Measurements from ENCODE around the gene SUPV3L1.
A peak's percentile ranks its signal among the peaks of the same experiment; 100 is the strongest.
"Not testable (repeated sequence)": the region's sequence is repeated elsewhere in the genome, so short reads cannot be mapped to it uniquely, and the experiment has no call there.

SUPV3L1 gene

DNA sequence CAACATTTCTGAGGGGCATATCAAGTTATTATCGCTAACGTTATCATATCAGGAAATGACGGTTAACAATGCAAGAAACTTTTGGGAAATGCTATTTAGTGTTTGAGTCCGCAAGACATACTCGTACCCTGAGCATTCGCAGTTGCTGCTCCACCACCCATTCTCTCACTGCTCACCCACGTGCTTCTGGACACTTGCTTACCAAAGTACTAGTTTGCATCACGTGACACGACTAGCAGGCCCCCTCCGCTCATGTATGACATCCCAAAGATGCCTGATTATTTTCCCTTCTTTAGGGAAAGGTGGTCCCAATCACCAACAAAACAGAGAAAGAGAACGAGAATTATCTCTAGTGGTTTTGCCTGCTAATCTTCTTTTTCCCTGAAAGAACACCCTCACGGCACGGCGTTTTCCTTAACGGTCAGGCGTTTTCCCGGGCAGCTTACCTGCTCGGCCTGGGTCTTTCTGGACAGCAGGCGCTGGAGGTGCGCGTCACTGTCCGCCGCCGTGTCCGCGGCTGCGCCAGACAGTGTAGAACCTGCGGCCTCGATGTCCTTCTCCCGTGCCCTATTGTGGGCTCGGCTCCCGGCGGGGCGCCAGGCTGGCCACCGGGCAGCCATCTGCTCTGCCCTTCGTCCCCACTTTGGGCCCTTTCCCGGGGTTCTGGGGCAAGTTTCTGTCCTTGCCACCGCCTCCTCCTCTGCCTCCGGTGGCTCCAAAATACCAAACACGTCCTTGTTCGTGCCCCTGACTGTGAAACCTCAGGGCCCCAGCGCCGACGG is at the start of gene SUPV3L1:
SUPV3L1 (plus strand) TSS at position 492 of the 782 bp plus-strand sequence; CDS start at position 550, 58 bp downstream.
- DNase-seq (ENCODE audit: low read depth) = peak; percentile 97

- no peak for DNase-seq (ENCODE audit: low read depth)
Observed at GRCh38 chr10:69130251-69130650, 49.8 kb upstream of the SUPV3L1 start.

- DNase-seq (ENCODE audit: low read depth) = no peak
Observed at GRCh38 chr10:69139961-69140360, 40.1 kb upstream of the SUPV3L1 start.

- DNase-seq (ENCODE audit: low read depth) = no peak
Observed at GRCh38 chr10:69141304-69141703, 38.7 kb upstream of the SUPV3L1 start.

DNA sequence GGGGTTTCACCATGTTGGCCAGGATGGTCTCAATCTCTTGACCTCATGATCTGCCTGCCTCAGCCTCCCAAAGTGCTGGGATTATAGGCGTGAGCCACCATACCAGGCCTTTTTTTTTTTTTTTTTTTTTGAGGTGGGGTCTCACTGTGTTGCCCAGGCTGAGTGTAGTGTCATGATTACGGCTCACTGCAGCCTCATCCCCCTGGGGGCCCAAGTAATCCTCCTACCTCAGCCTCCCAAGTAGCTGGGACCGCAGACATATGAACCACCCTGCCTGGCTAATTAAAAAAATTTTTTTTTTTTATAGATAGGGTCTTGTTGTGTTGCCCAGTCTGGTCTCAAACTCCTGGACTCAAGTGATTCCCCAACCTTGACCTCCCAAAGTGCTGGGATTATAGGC is 38.0 kb upstream of the SUPV3L1 start:
- DNase-seq (ENCODE audit: low read depth) = not testable (repeated sequence)

- DNase-seq (ENCODE audit: low read depth) = no peak
Observed at GRCh38 chr10:69142983-69143382, 37.1 kb upstream of the SUPV3L1 start.

DNA sequence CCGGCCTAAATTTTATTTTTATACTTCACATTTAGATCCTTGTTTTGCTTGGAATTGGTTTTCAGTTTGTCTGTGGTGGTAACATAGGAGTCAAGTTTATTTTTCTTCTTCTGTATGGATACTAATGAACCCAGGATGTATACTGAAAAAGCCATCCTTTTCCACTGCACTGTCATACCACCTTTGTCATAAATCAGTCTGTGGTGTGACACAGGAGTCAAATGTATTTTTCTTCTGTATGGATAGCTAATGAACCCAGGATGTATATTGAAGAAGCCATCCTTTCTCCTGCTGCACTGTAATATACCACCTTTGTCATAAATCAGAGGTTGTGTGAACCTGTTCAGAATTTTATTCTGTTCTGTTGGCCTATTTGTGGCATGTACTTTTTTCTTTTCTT is 34.7 kb upstream of the SUPV3L1 start:
- no peak for DNase-seq (ENCODE audit: low read depth)

DNA sequence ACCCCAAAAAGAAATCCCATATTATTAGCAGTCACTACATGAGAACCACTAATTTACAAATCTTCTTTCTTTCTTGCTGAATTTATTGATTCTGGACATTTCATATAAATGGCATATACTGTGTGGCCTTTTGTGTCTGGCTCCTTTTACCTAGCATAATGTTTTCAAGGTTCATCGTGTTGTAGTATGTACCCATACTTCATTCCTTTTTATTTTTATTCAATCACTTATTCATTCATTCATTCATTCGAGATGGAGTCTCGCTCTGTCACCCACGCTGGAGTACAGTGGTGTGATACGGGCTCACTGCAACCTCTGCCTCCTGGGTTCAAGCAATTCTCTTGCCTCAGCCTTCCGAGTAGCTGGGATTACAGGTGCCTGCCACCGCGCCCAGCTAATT is 34.2 kb upstream of the SUPV3L1 start:
- no peak for DNase-seq (ENCODE audit: low read depth)

GRCh38 chr10:69146759-69147158 is 33.3 kb upstream of the SUPV3L1 start:
- no peak for DNase-seq (ENCODE audit: low read depth)

DNA sequence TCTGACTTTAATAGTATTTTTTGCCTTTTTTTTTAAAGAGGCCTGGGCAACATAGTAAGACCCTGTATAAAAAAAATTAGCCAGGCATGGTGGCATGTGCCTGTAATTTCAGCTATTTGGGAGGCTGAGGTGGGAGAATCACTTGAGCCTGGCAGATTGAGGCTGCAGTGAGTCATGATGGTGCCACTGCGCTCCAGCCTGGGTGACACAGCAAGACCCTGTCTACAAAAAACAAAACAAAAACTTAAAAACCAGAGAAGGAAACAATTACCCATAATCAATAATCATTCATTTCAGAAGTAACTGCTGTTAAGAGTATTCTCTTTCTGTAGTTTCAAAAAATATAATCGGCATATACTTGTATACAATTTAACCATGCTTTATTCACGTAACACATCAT is 28.1 kb upstream of the SUPV3L1 start:
- DNase-seq (ENCODE audit: low read depth) = no peak

DNA sequence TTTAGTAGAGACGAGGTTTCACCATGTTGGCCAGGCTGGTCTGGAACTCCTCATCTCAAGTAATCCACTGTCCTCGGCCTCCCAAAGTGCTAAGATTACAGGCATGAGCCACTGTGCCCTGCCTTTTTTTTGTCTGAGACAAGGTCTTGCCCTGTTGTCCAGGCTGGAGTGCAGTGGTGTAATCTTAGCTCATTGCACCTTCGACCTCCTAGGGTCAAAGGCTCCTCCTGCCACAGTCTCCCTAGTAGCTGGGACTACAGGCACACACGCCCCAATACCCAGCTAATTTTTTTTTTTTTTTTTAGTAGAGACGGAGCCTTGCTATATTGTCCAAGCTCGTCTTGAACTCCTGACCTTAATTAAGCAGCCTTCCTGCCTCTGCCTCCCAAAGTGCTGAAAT is 26.8 kb upstream of the SUPV3L1 start:
- DNase-seq (ENCODE audit: low read depth) = no peak

DNA sequence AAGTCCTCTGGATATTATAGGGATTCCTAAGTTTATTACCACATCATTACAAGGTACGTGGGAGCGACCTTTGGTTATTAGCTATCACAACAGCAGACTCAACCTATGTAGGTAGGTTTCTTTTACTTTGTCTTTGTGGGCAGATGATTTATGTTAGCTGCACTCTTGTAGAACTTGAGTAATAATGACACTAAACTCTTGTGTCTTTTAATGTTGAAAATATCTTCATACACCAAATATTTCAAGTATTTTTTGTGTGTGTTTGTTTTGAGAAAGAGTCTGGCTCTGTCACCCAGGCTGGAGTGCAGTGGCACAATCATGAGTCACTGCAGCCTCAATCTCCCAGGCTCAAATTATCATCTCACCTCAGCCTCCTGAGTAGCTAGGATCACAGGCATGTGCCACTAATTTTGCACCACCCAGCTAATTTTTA is 19.2 kb upstream of the SUPV3L1 start:
- no peak for DNase-seq (ENCODE audit: low read depth)

DNA sequence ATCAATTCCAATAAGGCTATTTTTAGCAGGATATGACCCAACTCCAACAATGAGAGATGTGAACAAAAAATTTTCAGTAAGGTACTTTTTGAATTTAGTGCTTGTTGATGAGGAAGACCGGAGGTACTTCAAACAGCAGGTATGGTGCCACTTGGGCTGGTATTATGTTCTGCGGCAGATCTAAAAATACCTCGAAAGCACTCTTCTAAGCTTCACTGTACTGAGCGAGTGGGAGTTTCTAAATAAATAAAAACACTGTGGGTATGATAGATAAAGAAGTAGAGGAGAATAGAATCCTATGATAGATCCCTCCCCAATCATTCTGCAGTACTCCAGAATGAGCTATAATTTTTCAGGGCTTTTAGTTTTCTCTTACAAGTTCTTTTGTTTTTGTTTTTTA is 11.5 kb upstream of the SUPV3L1 start:
- no peak for DNase-seq (ENCODE audit: low read depth)

DNA sequence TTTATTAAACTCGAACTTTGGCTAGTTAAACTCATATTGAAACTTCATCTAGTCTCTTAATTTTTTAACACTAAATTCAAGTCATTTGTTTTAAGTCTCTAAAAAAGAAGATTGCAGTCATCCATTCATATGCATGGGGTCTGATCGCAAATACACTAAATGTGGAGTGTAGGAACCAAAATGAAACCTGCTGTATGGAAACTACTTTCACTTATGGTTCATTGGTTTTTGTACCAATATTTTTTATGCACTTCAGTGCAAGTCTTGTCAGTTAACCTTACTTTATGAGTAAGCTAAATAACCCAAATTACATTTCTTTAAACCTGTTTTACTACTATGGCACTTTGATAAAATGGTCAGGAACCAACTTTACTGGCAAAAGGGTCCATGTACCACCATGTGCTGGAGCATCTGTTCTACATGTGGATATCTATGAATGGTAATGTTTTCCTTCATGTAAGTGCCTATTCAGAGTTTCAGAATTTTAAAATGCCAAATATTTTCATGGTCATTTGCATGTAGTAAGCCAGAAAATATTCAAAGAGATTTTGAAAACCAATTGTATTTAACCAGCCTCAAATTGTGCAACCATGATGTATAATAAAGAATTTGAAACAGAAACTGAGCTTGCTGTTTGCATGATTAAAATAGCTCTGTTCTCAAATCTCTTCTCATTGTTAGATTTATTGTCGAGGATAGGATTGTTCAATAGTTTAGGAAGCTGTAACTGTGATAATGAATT is 7.6 kb upstream of the SUPV3L1 start:
- no peak for DNase-seq (ENCODE audit: low read depth)

GRCh38 chr10:69175326-69175725 is 4.7 kb upstream of the SUPV3L1 start:
- not testable (repeated sequence) for DNase-seq (ENCODE audit: low read depth)

DNA sequence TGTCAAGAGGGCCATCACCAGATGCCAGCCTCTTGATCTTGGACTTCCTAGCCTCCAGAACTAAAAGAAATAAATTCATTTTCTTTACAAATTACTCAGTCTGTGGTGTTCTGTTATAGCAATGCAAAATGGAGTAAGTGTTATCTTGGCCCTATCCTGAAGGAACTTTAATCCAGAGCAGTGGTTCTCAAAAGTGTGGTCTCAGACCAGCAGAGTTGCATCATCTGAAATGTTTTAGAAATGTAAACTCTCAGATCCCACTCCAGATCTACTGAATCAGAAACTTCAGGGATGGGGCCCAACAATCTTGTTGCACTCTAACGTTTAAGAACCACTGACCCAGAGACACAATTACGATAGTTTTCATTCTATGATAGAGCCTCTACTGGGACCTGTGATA is 3.2 kb upstream of the SUPV3L1 start:
- no peak for DNase-seq (ENCODE audit: low read depth)

GRCh38 chr10:69179089-69179742 is 818 bp upstream of the SUPV3L1 start:
- peak; percentile 33 for DNase-seq (ENCODE audit: low read depth)

DNA sequence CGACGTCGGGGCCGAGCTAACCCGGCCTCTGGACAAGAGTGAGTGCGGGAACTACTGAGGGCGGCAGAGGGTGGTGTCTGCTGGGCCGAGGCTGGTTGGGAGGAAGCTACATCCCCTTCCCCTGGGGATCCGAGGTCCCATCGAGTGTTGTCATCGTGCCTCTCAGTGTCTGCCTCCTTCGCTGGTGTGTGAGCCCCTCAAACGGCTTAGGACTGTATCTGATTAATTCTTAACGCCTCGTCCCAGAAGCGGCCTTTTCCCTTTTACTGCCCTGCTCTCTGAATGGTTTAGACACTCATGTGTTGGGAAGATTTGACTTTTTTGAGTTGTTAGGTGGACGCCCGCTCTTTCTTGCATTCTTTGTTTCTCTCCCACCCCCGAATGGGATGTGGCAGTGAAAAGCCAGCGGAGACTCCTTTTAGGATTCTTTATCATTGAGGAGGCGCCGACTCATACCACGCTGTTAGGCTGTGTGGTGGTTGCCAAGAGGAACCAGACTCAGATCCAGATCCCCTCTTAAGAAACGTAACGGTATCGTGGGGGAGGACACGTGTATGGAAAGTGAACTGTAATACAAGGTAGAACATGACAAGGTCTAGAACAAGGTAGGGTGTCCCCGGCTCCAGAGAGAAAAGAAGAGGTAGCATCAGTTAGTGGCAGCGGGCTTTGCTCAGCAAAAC is 631 bp downstream of the SUPV3L1 start:
- DNase-seq (ENCODE audit: low read depth) = no peak

DNA sequence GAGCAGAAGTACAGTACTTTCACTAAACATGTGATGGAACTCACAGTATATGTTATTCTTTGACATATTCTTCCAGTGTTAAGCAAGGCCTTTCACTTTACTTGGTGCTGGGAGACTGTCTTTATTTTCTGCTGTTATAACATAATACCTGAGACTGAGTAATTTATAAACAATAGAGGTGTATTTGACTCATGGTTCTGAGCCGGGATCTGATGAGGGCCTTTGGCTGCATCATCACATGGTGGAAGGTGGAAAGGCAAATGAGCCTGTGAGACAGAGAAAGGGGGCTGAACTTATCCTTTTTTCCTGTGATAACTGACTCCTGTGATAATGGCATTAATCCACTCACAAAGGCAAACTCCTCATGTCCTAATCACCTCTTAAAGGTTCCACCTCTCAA is 1.4 kb downstream of the SUPV3L1 start:
- DNase-seq (ENCODE audit: low read depth) = no peak

- no peak for DNase-seq (ENCODE audit: low read depth)
Observed at GRCh38 chr10:69182005-69182404, 2.0 kb downstream of the SUPV3L1 start.

- DNase-seq (ENCODE audit: low read depth) = no peak
Observed at GRCh38 chr10:69186524-69186923, 6.5 kb downstream of the SUPV3L1 start.

DNA sequence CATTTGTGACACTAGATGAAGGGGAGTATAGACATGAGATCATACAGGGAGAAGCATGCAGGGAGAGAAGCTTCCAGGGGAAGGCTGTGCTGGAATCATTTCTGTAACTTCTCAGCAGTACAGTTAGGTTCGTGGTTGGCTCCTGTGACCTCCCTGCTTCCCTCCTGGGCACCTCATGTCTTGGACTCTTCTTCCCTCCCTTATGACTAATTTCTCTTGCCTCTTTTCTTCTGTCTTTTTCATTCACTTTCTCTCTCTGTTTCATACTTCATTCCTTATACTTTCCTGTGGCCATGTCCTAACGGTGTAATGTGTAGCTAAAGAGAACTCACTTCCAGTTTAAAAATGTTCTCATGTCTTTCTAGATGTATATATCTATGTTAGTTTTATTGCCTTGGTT is 21.0 kb downstream of the SUPV3L1 start:
- no peak for DNase-seq (ENCODE audit: low read depth)
